ENCODE measurements around the gene INVS. TPM values are rescaled to one million over a fixed set of nuclear protein-coding genes. Genes with fewer than 3 reads are reported as not detected.

Gene INVS
- polyA plus RNA-seq, 3 donors: 2.9 to 6.7 (median 4.2) TPM

DNA sequence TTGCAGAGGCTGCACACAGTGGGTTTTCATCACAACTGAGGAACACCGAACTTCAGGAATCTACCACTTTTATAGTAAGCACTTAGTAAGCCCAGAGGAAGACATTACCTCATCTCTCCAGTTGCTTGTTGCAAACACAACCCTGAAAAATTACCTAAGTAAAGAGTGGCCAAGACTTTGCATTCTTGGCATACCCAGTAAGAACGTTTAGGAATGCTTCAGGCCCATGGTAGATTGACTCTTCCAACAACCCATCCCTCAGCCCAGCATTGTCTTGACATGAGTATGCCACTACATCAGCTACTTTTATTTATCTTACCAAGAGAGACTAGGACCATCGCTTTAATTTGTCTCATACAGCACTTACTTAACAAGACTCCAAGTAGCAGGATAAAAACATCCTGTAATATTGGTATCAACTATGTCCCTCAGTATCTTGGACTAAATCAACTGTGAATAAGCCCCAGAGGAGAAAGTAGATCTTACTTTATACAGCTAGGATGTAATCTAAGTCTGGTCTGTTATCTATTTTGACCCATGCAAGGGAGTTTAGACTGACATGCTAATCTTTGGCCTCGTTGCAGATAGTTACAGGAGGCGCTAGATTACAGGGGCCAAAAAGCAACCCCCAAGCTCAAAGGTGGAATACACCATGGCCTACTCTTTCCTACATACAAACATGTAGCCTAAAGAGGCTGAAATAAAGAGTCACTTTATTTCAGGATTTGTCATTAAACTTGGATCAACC is 114.9 kb downstream of the INVS start:
- H3K4me3 ChIP-seq (replicated peaks in 1 of 3; ENCODE audit: low read depth in 2 of 3, low read length in 3 of 3): no peak overlapping the region
- no peaks in the 10 kb centered on the region for H3K27me3 ChIP-seq (ENCODE audit: control insufficient read depth in 2 of 2, insufficient read depth in 2 of 2, low read length in 2 of 2)
- no peak overlapping the region for H3K27ac Mint-ChIP-seq
- TF ChIP-seq, protein P1, sequence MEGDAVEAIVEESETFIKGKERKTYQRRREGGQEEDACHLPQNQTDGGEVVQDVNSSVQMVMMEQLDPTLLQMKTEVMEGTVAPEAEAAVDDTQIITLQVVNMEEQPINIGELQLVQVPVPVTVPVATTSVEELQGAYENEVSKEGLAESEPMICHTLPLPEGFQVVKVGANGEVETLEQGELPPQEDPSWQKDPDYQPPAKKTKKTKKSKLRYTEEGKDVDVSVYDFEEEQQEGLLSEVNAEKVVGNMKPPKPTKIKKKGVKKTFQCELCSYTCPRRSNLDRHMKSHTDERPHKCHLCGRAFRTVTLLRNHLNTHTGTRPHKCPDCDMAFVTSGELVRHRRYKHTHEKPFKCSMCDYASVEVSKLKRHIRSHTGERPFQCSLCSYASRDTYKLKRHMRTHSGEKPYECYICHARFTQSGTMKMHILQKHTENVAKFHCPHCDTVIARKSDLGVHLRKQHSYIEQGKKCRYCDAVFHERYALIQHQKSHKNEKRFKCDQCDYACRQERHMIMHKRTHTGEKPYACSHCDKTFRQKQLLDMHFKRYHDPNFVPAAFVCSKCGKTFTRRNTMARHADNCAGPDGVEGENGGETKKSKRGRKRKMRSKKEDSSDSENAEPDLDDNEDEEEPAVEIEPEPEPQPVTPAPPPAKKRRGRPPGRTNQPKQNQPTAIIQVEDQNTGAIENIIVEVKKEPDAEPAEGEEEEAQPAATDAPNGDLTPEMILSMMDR (IDR thresholded peaks at IDR 0.05): no peak
- H3K27me3 Mint-ChIP-seq (ENCODE audit: low read depth in 3 of 3): no peaks in the 10 kb centered on the region
- no peaks in the 10 kb centered on the region for H4K20me1 ChIP-seq (ENCODE audit: insufficient read depth, low read length)
- no peaks in the 10 kb centered on the region for H3K9me3 ChIP-seq (replicated peaks in 1 of 2; ENCODE audit: control insufficient read depth in 1 of 2, insufficient read depth in 1 of 2, low read length in 2 of 2)
- H3K4me1 Mint-ChIP-seq: peaks cover 16% of the 10 kb centered on the region
- WGBS (ENCODE audit: insufficient coverage): no CpG with 5 or more reads among the region's 5 CpGs
- no peak for DNase-seq
- no peak overlapping the region for H3K9ac ChIP-seq (ENCODE audit: insufficient read depth, low read length, poor library complexity, severe bottlenecking)
- H3K36me3 Mint-ChIP-seq: peaks cover 0 to 7% of the 10 kb centered on the region in 2 donors
- no peak overlapping the region for H3K4me2 ChIP-seq (replicated peaks; ENCODE audit: extremely low read depth, low read length, poor library complexity, severe bottlenecking)
- H3K9me3 Mint-ChIP-seq: no peaks in the 10 kb centered on the region
- intact Hi-C loops (cut with micrococcal nuclease): loop anchor here in 1 of 2 donors (10.0 kb wide), 1 partner anchor 189 kb away; no protein-coding TSS in a partner anchor
- H2AFZ ChIP-seq (ENCODE audit: insufficient read depth, low read depth, low read length, poor library complexity, severe bottlenecking): no peak overlapping the region
- no peaks in the 10 kb centered on the region for H3K36me3 ChIP-seq (replicated peaks in 1 of 2; ENCODE audit: control insufficient read depth in 1 of 2, insufficient read depth in 2 of 2, low read length in 2 of 2)
- no peaks in the 10 kb centered on the region for H3K79me2 ChIP-seq (ENCODE audit: insufficient read depth, low read length)
- no peak overlapping the region for H3K4me3 Mint-ChIP-seq
- no peak overlapping the region for H3K27ac ChIP-seq (ENCODE audit: low read depth in 1 of 2, low read length in 2 of 2)
- H3K4me1 ChIP-seq (ENCODE audit: control insufficient read depth in 1 of 2, insufficient read depth in 2 of 2, low read length in 2 of 2): no peaks in the 10 kb centered on the region

DNA sequence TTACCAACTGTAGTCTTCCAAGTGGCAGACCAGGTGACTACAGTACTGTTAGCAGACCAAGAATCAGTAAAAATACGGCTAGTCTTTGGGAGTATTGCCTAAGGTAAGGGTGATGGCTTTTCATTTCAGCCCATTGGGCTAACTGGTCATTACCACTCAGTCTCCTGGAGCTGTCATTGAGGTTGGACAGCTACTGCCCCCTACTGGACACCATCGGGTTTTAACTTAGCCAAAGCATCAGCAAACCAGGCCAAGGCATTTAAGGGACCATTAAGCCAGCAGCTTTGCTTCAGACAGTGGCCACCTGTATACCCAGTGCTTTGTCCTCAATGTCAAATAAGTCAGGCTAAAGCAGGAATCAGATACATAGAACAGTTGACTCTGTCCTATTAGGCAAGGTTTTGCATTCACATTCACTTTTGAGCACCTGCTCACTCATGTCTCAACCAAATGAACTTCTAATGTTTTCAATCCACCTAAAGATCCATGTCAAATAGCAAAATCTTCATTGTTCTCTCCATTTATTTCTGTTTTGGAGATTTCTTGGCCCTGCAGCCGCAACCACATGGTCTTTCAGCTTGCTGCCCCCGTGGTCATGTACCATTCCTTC is 117.2 kb downstream of the INVS start:
- Histone ChIP-seq H3K9ac (ENCODE audit: insufficient read depth, low read length, poor library complexity, severe bottlenecking) (no peak overlapping the region), H4K20me1 (ENCODE audit: insufficient read depth, low read length) (no peaks in the 10 kb centered on the region), H3K27me3 (ENCODE audit: control insufficient read depth in 2 of 2, insufficient read depth in 2 of 2, low read length in 2 of 2) (no peaks in the 10 kb centered on the region), H3K79me2 (ENCODE audit: insufficient read depth, low read length) (no peaks in the 10 kb centered on the region), H2AFZ (ENCODE audit: insufficient read depth, low read depth, low read length, poor library complexity, severe bottlenecking) (no peak overlapping the region), H3K4me2 (replicated peaks; ENCODE audit: extremely low read depth, low read length, poor library complexity, severe bottlenecking) (no peak overlapping the region), H3K4me1 (ENCODE audit: control insufficient read depth in 1 of 2, insufficient read depth in 2 of 2, low read length in 2 of 2) (no peaks in the 10 kb centered on the region), H3K27ac (ENCODE audit: low read depth in 1 of 2, low read length in 2 of 2) (no peak overlapping the region), H3K4me3 (replicated peaks in 1 of 3; ENCODE audit: low read depth in 2 of 3, low read length in 3 of 3) (no peak overlapping the region), H3K36me3 (replicated peaks in 1 of 2; ENCODE audit: control insufficient read depth in 1 of 2, insufficient read depth in 2 of 2, low read length in 2 of 2) (no peaks in the 10 kb centered on the region), H3K9me3 (replicated peaks in 1 of 2; ENCODE audit: control insufficient read depth in 1 of 2, insufficient read depth in 1 of 2, low read length in 2 of 2) (no peaks in the 10 kb centered on the region)
- TF ChIP-seq, protein P1 (IDR thresholded peaks at IDR 0.05): peak; percentile 85
- Mint-ChIP-seq H3K4me3 (no peak overlapping the region), H3K4me1 (peaks cover 6% of the 10 kb centered on the region), H3K27me3 (ENCODE audit: low read depth in 3 of 3) (peaks cover 0 to 1% (median 0%) of the 10 kb centered on the region in 3 donors), H3K9me3 (no peaks in the 10 kb centered on the region), H3K36me3 (peaks cover 0 to 7% of the 10 kb centered on the region in 2 donors), H3K27ac (no peak overlapping the region)
- peak; percentile 45 to 60 (median 58) for DNase-seq
- intact Hi-C loops (cut with micrococcal nuclease): loop anchor here in 1 of 2 donors (10.0 kb wide), 1 partner anchor 191 kb away; no protein-coding TSS in a partner anchor
- WGBS (ENCODE audit: insufficient coverage): 0% methylated on average over 1 of the region's 4 CpGs
